DOHH2 (cell line): ENCODE data around the gene GTSE1.

Experiments
- CTCF ChIP-seq: fragments of 200-600 bp; sonication (generic); IDR thresholded peaks from one replicate; pipeline ENCODE4 v1.5.1; 2014; ENCODE audit warnings: antibody characterized with exemption, mild to moderate bottlenecking, low read depth, low read length; ENCODE audit not compliant: poor library complexity, severe bottlenecking
- EZH2phosphoT487 ChIP-seq: fragments of 200-600 bp; sonication (generic); IDR thresholded peaks from 2 replicates; pipeline ENCODE4 v1.6.1; 2017; ENCODE audit warnings: borderline replicate concordance, mild to moderate bottlenecking, antibody characterized with exemption, low read length, moderate library complexity, mixed read lengths

- TF ChIP-seq CTCF (no peak), EZH2phosphoT487 (no peak)
Measured at GRCh38 chr22:46352276-46352675, 55.6 kb downstream of the GTSE1 start.
